Measurements from ENCODE around the gene CAPN1. TPM values are rescaled to one million over a fixed set of nuclear protein-coding genes. Genes with fewer than 3 reads are reported as not detected.

CAPN1 gene
- total RNA-seq, 2 experiments from 2014 or later = 89.9 to 111 TPM

GRCh38 chr11:65135633-65136145 lies 46.0 kb upstream of the CAPN1 start:
- Histone ChIP-seq H3K36me3 (ENCODE audit: insufficient read depth, low read length) (peaks cover 33% of the 10 kb centered on the region), H3K4me2 (ENCODE audit: low read length) (peak overlapping the region; percentile 99), H3K9me3 (ENCODE audit: low read length) (no peaks in the 10 kb centered on the region), H3K4me3 (ENCODE audit: low read depth, low read length, poor library complexity, severe bottlenecking) (peak overlapping the region; percentile 98), H3K27ac (ENCODE audit: low read depth, low read length, poor library complexity, severe bottlenecking) (peak overlapping the region; percentile 98), H3K4me1 (ENCODE audit: insufficient read depth, low read length, poor library complexity, severe bottlenecking) (peaks cover 31% of the 10 kb centered on the region), H3K79me2 (ENCODE audit: insufficient read depth, low read depth, low read length) (peaks cover 40% of the 10 kb centered on the region), H2AFZ (ENCODE audit: low read length) (peak overlapping the region; percentile 42; the same call in 1 of the 2 replicates), H4K20me1 (ENCODE audit: insufficient read depth, low read length) (no peaks in the 10 kb centered on the region), H3K9me2 (ENCODE audit: insufficient read depth, low read length) (no peaks in the 10 kb centered on the region)
- ChIA-PET POLR2A (interaction anchor here (0.5 to 6.1 kb wide), 15 partner anchors 11 to 437 kb away, joined by 3 to 47 read pairs (median 4); partner anchors contain the start of genes ARL2, CAPN1, FAM89B and FAU), CTCF (ENCODE audit: unreplicated experiment) (interaction anchor here (1.5 kb wide), 1 partner anchor 46 kb away, joined by 5 read pairs; the partner anchor contains the start of gene CAPN1)
- DNase-seq (ENCODE audit: low spot score) = no peak
- TF ChIP-seq EZH2phosphoT487 (IDR thresholded peaks at IDR 0.05; ENCODE audit: borderline replicate concordance, low read depth, low read length) (no peak), CTCF (conservative IDR thresholded peaks at IDR 0.05; ENCODE audit: low read length) (no peak)
- no TSS peak for BruUV-seq (replicated peaks)
- intact Hi-C loops (cut with micrococcal nuclease; ENCODE audit: unreplicated experiment) = no loop called here

- POLR2A ChIA-PET = interaction anchor here (1.5 to 6.1 kb wide), 4 partner anchors 11 to 213 kb away, joined by 5 to 47 read pairs (median 10); partner anchors contain the start of genes FAU, MRPL49, PPP2R5B and SPDYC
- Histone ChIP-seq H3K4me1 (ENCODE audit: insufficient read depth, low read length, poor library complexity, severe bottlenecking) (peaks cover 21% of the 10 kb centered on the region), H3K27ac (ENCODE audit: low read depth, low read length, poor library complexity, severe bottlenecking) (peak overlapping the region; percentile 98), H4K20me1 (ENCODE audit: insufficient read depth, low read length) (no peaks in the 10 kb centered on the region), H3K9me2 (ENCODE audit: insufficient read depth, low read length) (no peaks in the 10 kb centered on the region), H3K4me2 (ENCODE audit: low read length) (peak overlapping the region; percentile 99), H2AFZ (ENCODE audit: low read length) (peak overlapping the region; percentile 42; the same call in 1 of the 2 replicates), H3K36me3 (ENCODE audit: insufficient read depth, low read length) (peaks cover 24% of the 10 kb centered on the region), H3K9me3 (ENCODE audit: low read length) (no peaks in the 10 kb centered on the region), H3K4me3 (ENCODE audit: low read depth, low read length, poor library complexity, severe bottlenecking) (peak overlapping the region; percentile 98), H3K79me2 (ENCODE audit: insufficient read depth, low read depth, low read length) (peaks cover 31% of the 10 kb centered on the region)
- no peak for DNase-seq (ENCODE audit: low spot score)
- intact Hi-C loops (cut with micrococcal nuclease; ENCODE audit: unreplicated experiment) = no loop called here
- no peak for TF ChIP-seq EZH2phosphoT487 (IDR thresholded peaks at IDR 0.05; ENCODE audit: borderline replicate concordance, low read depth, low read length)
- TF ChIP-seq CTCF (conservative IDR thresholded peaks at IDR 0.05; ENCODE audit: low read length) = no peak
- no TSS peak for BruUV-seq (replicated peaks)
- CTCF ChIA-PET (ENCODE audit: unreplicated experiment) = interaction anchor here (1.5 kb wide), 1 partner anchor 45 kb away, joined by 5 read pairs; the partner anchor contains the start of gene CAPN1
Observed at GRCh38 chr11:65136515-65137096, 45.1 kb upstream of the CAPN1 start.
